NCI-H510A treated with DMSO at 0.1 percent for 48 hours (cell line): ENCODE measurements around the gene AMBRA1.

Source experiments
- DNase-seq: peaks from one replicate; lab custom pipeline; 2025; lab: John Stamatoyannopoulos, UW

Gene AMBRA1

DNA sequence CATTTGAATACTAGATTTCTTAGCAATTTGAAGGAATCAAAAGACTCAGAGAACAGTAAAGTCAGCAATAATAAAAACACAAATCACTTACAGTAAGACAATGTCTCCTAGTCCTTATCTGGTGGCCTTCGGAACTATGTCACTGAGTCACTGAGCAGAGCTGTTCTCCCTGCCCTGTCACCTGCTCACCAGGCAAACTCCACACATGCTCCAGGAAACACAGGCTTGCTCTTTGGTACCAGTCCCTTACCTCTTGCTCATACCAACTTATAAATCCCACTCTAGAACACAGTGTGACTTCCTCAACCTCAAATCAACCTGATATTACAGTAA, 121.2 kb downstream of the AMBRA1 start:
- no peak for DNase-seq

DNA sequence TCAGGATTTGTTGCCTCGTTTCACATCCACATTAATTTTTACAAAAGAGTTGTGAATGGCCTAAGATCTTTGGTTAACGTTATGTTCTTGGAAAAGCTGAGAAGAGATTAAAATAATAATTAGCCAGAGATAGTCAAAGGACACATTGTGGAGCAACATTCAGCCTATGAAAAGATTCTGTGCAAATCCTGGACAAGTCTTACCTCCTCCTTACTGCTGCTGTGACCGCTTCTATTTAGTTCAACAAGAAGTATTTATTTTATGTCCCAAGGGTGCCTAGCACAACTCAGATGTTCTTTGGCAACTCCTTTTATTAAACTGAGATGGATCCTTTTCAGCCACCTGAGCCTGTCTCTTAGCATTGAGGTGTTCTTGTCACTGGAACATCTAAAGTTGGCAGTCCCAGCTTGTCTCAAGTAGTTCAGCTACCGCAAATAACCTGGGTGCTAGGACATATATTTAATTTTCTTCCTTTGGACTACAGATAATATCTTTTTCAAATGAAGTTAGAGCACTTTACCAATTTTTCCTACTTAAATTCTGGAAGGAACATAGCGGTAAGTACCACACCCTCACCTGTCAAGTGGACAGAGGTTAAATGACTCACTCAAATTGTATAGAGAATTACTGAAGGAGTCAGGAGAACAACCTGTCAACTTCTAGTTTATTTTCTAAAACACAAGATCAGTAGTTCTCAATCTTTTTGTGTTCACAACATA, 121.7 kb downstream of the AMBRA1 start:
- no peak for DNase-seq

- DNase-seq = no peak
These were observed 123.9 kb downstream of the AMBRA1 start for GRCh38 chr11:46469926-46470325.

- DNase-seq = no peak
These were observed 128.1 kb downstream of the AMBRA1 start for GRCh38 chr11:46465683-46466082.

- DNase-seq = no peak
These were observed 130.0 kb downstream of the AMBRA1 start for GRCh38 chr11:46463701-46464421.

DNA sequence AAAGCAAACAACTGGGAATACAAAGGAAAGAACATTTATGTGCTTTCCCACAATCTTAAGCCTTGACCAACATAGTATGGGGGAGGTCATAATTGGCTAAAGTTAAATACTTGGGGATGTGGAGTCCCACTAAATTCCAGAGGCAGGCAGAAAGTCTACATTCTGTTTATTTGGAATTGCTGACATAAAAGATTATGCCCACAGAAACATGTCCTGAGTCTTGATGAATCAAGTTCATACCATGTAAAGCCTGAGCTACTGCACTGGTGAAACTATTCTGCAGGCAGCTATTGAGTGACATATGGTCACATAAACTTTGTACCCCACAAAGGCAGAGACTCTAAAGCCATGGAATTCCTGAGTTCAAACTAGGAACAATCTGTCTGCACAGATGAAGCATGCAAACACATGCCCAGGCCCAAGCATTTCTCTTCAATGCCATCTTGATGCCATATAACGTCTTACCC, 132.3 kb downstream of the AMBRA1 start:
- no peak for DNase-seq

GRCh38 chr11:46458491-46458890, 135.3 kb downstream of the AMBRA1 start:
- DNase-seq = no peak

DNA sequence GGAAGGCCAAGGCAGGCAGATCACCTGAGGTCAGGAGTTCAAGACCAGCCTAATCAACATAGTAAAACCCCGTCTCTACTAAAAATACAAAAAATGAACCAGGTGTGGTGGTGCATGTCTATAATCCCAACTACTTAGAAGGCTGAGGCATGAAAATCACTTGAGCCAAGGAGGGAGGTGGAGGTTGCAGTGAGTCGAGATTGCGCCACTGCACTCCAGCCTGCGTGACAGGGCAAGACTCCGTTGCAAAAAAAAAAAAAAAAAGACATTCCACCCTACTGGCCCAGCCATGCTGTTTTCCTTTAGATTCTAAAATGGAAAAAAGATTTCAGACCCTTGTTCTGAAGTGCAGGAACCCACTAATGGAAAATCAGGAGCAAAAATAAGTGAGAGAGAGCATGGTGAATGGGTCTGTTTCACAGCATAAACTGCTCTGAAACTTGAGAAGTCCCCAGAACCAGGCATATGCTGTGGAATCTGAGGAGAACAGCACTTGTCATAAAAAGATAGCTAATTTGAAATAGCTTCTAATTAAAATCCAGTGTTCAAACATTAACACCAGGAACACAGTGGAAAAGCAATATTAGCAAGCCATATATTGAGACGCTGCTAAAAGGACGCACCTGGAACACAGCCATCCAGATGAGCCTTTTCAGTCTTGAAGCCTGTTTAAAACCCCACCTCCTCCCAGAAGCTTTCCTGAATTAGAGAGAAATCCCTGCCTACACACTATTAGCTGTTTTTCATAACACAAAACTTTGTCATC, 136.0 kb downstream of the AMBRA1 start:
- DNase-seq = no peak

DNA sequence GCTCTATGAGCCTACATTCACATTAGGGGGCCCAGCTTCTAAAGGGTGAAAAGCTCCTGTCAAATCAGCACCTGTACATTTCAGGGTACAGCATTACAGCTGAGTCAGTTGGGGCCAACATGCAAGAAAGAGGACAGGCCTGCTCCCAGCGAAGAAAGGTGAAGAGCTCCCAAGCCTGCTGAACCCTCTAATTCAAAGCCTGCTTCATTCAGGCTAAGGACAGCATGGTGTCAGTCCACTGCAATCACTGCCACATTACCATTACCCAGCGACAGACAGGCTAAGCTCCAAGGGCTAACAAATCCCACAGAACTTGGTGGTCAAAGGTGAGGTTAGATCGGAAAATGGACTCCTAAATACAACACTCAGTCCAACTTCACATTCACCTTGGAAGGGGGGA, 136.8 kb downstream of the AMBRA1 start:
- no peak for DNase-seq

- no peak for DNase-seq
These were observed 137.4 kb downstream of the AMBRA1 start for GRCh38 chr11:46456269-46457001.

DNA sequence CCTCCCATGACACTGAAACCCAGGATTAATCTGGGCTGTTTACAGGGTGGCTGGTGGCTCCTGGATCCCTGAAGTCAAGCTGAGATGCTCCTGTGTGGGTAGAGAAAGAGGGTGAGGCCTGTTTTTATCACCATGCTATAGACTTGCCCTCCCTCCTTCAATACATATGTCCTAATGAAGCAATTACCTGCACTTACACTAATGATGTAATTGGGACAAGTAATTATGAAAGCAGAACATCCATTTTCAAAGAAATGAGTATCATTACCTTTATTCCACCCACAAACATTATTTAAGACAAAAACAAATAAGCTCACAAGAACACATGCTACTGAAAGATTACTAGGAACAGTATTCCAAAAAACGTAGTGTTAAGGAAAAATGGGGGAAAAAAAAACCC, 138.0 kb downstream of the AMBRA1 start:
- no peak for DNase-seq

- no peak for DNase-seq
These were observed 140.8 kb downstream of the AMBRA1 start for GRCh38 chr11:46452918-46453517.

GRCh38 chr11:46451759-46452158, 142.1 kb downstream of the AMBRA1 start:
- no peak for DNase-seq

GRCh38 chr11:46450846-46451477, 142.9 kb downstream of the AMBRA1 start:
- no peak for DNase-seq

DNA sequence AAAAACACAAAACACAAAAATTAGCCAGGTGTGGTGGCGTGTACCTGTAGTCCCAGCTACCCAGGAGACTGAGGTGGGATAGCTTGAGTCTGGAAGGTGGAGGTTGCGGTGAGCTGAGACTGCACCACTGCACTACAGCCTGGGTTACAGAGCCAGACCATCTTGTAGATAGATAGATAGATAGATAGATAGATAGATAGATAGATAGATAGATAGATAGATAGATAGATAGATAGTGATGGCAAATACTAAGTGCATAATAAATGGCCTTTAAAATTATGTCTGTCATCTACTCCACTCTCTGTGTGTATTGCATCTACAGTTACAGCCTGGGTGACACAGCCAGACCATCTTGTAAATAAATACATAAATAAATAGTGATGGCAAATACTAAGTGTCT, 146.3 kb downstream of the AMBRA1 start:
- no peak for DNase-seq

DNA sequence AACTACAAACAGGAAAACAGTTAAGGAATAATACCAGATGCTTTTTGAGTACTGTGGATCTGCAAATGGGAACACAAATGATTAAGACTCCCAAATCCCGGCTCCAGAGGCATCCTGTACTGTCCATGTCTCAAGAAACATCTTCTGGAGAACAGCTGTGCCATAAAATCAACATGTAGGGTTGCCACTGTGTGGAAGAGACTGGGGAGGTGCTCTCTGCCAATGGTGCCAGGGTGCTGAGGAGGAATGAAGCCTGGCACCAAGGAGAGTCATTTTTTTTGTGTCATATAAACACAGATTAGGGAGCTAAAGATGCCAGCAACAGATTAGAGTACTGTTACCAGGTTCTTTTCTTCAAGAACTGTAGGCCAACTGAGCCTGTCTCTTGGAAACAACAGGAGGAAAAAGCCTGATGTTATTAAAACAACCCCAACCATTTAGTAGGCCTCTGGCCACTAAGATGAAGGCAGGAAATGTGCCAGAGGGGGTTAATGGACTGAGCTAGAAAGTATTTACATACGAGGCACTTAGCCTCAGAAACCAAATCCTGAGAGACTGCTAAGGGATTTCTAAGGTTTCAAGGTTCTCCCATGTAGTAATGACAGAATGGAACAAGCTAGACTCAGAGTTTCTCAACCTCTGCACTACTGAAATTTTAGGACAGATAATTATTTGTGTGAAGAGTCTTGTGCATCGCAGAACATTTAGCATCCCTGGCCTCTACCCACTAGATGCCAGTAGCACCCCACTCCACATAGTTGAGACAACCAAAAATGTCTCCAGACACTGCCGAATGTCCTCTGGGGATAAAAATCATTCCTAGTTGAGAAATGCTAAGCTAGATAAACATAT, 147.7 kb downstream of the AMBRA1 start:
- no peak for DNase-seq

- DNase-seq = no peak
These were observed 148.5 kb downstream of the AMBRA1 start for GRCh38 chr11:46445192-46445919.

DNA sequence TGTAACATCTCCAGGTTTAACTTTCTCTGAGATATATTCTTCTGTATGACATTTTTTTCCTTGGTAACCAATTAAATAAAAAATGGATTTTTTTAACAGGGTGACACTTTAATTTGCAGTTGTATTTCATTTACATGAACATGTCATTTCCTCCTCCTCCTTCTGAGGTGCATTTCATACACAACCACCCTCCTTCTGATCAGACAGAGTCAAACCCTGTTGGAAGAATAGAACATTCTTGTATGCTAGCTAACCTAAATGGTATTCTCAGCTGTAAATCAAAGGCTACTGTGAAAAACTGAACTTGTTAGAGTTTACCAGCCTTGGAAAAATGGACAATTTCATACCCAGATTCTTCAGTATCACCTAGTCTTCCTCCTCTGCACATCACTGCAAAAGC, 149.5 kb downstream of the AMBRA1 start:
- no peak for DNase-seq

- no peak for DNase-seq
These were observed 155.6 kb downstream of the AMBRA1 start for GRCh38 chr11:46438211-46438610.
